Mesenchymal stem cell (in vitro differentiated cells and primary cell): ENCODE data around the gene JDP2.

ENCODE experiments used
- DNase-seq: peaks from one replicate; pipeline ENCODE4 v3.0.0-alpha.2; 2013
- H2AFZ ChIP-seq: one replicate; pipeline ENCODE4 v1.6.1; 2013; ENCODE audit warnings: low read depth, mild to moderate bottlenecking, control low read depth, inconsistent platforms, low read length, moderate library complexity
- H2AK5ac ChIP-seq: 2 replicates; pipeline ENCODE4 v1.6.1; 2013; ENCODE audit warnings: low read length, moderate library complexity, mild to moderate bottlenecking, inconsistent platforms; ENCODE audit not compliant: severe bottlenecking
- H2BK120ac ChIP-seq: one replicate; pipeline ENCODE4 v1.6.1; 2013; ENCODE audit warnings: low read depth, mild to moderate bottlenecking, inconsistent platforms, low read length, moderate library complexity
- H2BK12ac ChIP-seq, 2 experiments: one replicate each; pipeline ENCODE4 v1.6.1; 2013; ENCODE audit warnings: inconsistent platforms in 2 of 2, low read length in 2 of 2, mild to moderate bottlenecking in 2 of 2, moderate library complexity in 2 of 2, control low read depth in 1 of 2
- H2BK15ac ChIP-seq: one replicate; pipeline ENCODE4 v1.6.1; 2013; ENCODE audit warnings: mild to moderate bottlenecking, low read depth, inconsistent platforms; ENCODE audit not compliant: poor library complexity, severe bottlenecking
- H2BK5ac ChIP-seq: 2 replicates; pipeline ENCODE4 v1.6.1; 2013; ENCODE audit warnings: low read depth, mild to moderate bottlenecking, low read length, control low read depth, inconsistent platforms; ENCODE audit not compliant: poor library complexity, severe bottlenecking
- H3K14ac ChIP-seq, 2 experiments: one replicate each; pipeline ENCODE4 v1.6.1; 2013; ENCODE audit warnings: inconsistent platforms in 2 of 2, low read length in 2 of 2, control low read depth in 1 of 2, mild to moderate bottlenecking in 1 of 2, moderate library complexity in 1 of 2
- H3K18ac ChIP-seq, 2 experiments: one replicate each; pipeline ENCODE4 v1.6.1; 2013; ENCODE audit warnings: inconsistent platforms in 2 of 2, low read length in 2 of 2, control low read depth in 1 of 2, low read depth in 1 of 2, mild to moderate bottlenecking in 1 of 2
- H3K23ac ChIP-seq, 2 experiments: one replicate each; pipeline ENCODE4 v1.6.1; 2013; ENCODE audit warnings: inconsistent platforms in 2 of 2, low read length in 2 of 2, mild to moderate bottlenecking in 2 of 2, moderate library complexity in 2 of 2, control low read depth in 1 of 2
- H3K27ac ChIP-seq: 2 replicates; pipeline ENCODE4 v1.5.1; 2013; ENCODE audit warnings: mild to moderate bottlenecking, moderate library complexity, low read length, control low read depth, inconsistent platforms; ENCODE audit not compliant: poor library complexity, severe bottlenecking
- H3K27me3 ChIP-seq, 2 experiments: 2 replicates each; pipeline versions ENCODE4 v1.6.1 to v1.7.0; 2013; ENCODE audit warnings: low read length in 2 of 2, mild to moderate bottlenecking in 2 of 2, moderate library complexity in 2 of 2, control low read depth in 1 of 2, inconsistent platforms in 1 of 2; ENCODE audit not compliant: control insufficient read depth in 1 of 2, insufficient read depth in 1 of 2
- H3K36me3 ChIP-seq, 2 experiments: 2 replicates each; pipeline versions ENCODE4 v1.6.1 to v1.7.0; 2013; ENCODE audit warnings: low read length in 2 of 2, control low read depth in 1 of 2, inconsistent platforms in 1 of 2, low read depth in 1 of 2, mild to moderate bottlenecking in 1 of 2; ENCODE audit not compliant: insufficient read depth in 2 of 2, control insufficient read depth in 1 of 2
- H3K4ac ChIP-seq, 2 experiments: one replicate each; pipeline ENCODE4 v1.6.1; 2013; ENCODE audit warnings: inconsistent platforms in 2 of 2, low read length in 2 of 2, mild to moderate bottlenecking in 2 of 2, moderate library complexity in 2 of 2, control low read depth in 1 of 2, low read depth in 1 of 2
- H3K4me1 ChIP-seq: 2 replicates; pipeline ENCODE4 v1.6.1; 2013; ENCODE audit warnings: low read depth, low read length, control low read depth; ENCODE audit not compliant: control insufficient read depth, insufficient read depth
- H3K4me2 ChIP-seq: 2 replicates; pipeline ENCODE4 v1.6.1; 2013; ENCODE audit warnings: low read length, mild to moderate bottlenecking, inconsistent platforms; ENCODE audit not compliant: poor library complexity, severe bottlenecking
- H3K4me3 ChIP-seq, 2 experiments: 2 replicates each; pipeline versions ENCODE4 v1.5.1 to v1.7.0; 2013; ENCODE audit warnings: low read length in 2 of 2, mild to moderate bottlenecking in 2 of 2, control low read depth in 1 of 2, low read depth in 1 of 2; ENCODE audit not compliant: insufficient read depth in 1 of 2
- H3K79me1 ChIP-seq: replicated peaks from 2 replicates; pipeline ENCODE4 v1.6.1; 2013; ENCODE audit warnings: mild to moderate bottlenecking, control low read depth, low read length, inconsistent platforms; ENCODE audit not compliant: poor library complexity, severe bottlenecking
- H3K9ac ChIP-seq: 2 replicates; pipeline ENCODE4 v1.7.0; 2013; ENCODE audit warnings: mild to moderate bottlenecking, low read length, moderate library complexity
- H3K9me3 ChIP-seq: 2 replicates; pipeline ENCODE4 v1.7.0; 2013; ENCODE audit warnings: mild to moderate bottlenecking, low read length; ENCODE audit not compliant: control insufficient read depth
- H4K8ac ChIP-seq: one replicate; pipeline ENCODE4 v1.6.1; 2013; ENCODE audit warnings: inconsistent platforms, mild to moderate bottlenecking, low read length, moderate library complexity
- H4K91ac ChIP-seq: one replicate; pipeline ENCODE4 v1.6.1; 2013; ENCODE audit warnings: mild to moderate bottlenecking, low read length, inconsistent platforms
- WGBS: methylation state at CpG from one replicate; pipeline ENCODE4 v1.1.7; 2013; ENCODE audit warnings: mixed read lengths; 5-methylcytosine and 5-hydroxymethylcytosine counted together

JDP2 gene

DNA sequence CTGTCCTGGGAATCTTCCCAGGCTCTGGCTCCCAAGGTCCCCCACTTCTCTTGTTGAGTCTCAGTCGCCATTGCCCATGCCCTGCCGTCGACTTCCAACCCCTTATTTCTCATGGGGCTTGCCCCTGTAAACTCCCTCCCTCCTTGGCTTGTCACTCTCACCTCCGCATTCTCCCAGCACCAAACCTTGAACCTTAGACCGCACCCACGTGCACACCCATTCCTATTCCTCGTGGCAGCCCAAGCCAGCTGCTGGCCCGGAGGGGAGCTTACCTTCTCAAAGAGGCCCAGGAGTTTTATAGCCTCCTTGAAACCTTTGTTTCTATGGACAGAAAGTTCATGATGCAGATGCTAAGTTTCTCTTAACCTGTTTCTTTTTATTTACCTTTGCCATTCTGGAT lies 4.6 kb downstream of the JDP2 start:
- peaks cover 30% of the 10 kb centered on the region for H3K79me1 ChIP-seq
- no peak overlapping the region for H3K27ac ChIP-seq
- H3K18ac ChIP-seq, result no peak overlapping the region
- H3K4me2 ChIP-seq, result no peak overlapping the region
- no peak overlapping the region for H2AK5ac ChIP-seq
- H3K4ac ChIP-seq, result no peak overlapping the region
- peaks cover 14% of the 10 kb centered on the region for H3K4me1 ChIP-seq
- H4K8ac ChIP-seq, result no peak overlapping the region
- no peak overlapping the region for H2BK15ac ChIP-seq
- peaks cover 20 to 38% of the 10 kb centered on the region in 2 experiments for H3K36me3 ChIP-seq
- no peak overlapping the region for H2AFZ ChIP-seq
- no peak overlapping the region for H2BK12ac ChIP-seq
- no peak overlapping the region for H2BK120ac ChIP-seq
- H3K27me3 ChIP-seq, result no peaks in the 10 kb centered on the region
- no peak for DNase-seq
- H2BK5ac ChIP-seq, result no peak overlapping the region
- peak overlapping the region; percentile 32 for H3K9ac ChIP-seq
- 98% methylated on average over 8 of the region's 8 CpGs for WGBS
- no peaks in the 10 kb centered on the region for H3K9me3 ChIP-seq
- H3K4me3 ChIP-seq, result peak overlapping the region in 1 of 2 experiments; percentile 84
- no peak overlapping the region for H4K91ac ChIP-seq
- no peak overlapping the region for H3K23ac ChIP-seq
- H3K14ac ChIP-seq, result no peak overlapping the region

DNA sequence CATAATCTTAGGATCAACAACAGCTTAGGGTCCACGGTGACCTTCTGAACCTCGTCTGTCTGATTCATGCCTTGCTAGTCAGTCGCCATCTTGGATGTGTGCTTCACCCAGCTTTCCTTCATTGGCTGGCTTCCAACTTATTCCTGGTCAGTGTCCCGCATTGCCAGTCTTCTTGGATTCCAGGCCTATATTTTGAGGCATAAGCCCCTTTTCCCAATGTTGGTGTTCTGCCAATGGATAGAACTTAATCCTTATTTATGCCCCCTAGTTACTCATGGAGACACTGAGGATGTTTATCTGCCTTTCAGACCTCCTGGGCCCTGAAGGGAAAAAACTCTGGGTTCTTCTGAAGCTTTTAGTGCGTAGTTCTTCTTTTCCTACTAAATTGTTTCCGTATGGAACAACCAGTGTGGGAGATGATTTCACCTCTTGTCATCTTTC lies 5.8 kb downstream of the JDP2 start:
- Histone ChIP-seq H2AK5ac (no peak overlapping the region), H2AFZ (no peak overlapping the region), H3K4me2 (no peak overlapping the region), H3K4me3 (no peak overlapping the region), H3K4ac (no peak overlapping the region), H3K14ac (no peak overlapping the region), H4K91ac (no peak overlapping the region), H2BK5ac (no peak overlapping the region), H2BK120ac (no peak overlapping the region), H2BK15ac (no peak overlapping the region), H2BK12ac (no peak overlapping the region), H3K9me3 (no peaks in the 10 kb centered on the region), H3K23ac (no peak overlapping the region), H3K79me1 (peaks cover 36% of the 10 kb centered on the region), H3K36me3 (peaks cover 30 to 51% of the 10 kb centered on the region in 2 experiments), H3K27ac (no peak overlapping the region), H3K27me3 (no peaks in the 10 kb centered on the region), H3K9ac (peak overlapping the region; percentile 78), H3K18ac (peak overlapping the region in 1 of 2 experiments; percentile 59), H4K8ac (no peak overlapping the region), H3K4me1 (peaks cover 11% of the 10 kb centered on the region)
- peak; percentile 67 for DNase-seq
- 70% methylated on average over 6 of the region's 6 CpGs for WGBS

DNA sequence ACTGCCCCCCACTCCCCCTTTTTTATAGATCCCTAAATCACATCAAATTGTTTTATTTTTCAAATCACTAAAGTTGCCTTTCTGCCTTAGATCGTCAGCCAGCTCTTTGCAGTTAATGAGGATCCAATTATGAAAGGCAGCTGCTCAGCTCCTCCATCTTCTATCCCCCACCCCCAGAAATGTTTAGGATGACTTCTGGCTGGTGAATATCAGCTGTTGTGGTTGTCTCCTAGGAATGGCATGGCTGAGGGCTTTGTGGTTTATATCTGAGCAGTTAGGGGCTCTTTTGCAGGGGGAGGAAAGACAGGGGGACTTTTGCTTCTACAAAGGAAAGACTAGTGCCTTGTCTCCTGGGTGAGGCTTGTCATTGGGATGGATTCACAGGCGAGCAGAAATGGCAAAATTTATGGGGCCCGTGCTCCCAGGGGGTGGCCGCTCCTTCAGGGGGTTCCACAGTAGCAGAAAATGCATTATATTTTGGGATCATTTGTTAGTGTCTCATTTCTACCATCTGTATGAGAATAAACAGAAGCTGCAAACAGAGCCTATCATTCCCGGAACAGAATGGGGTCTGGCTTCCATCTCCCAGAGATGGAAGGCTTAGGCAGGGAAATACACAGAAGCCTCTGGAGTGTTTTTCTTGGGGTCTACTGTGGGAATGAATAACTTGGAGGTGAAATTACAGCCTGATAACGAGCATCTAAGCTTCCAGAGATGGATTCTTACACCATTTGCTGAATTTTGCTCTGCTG lies 6.5 kb downstream of the JDP2 start:
- H4K91ac ChIP-seq, result no peak overlapping the region
- H3K4me3 ChIP-seq, result no peak overlapping the region
- no peak overlapping the region for H3K23ac ChIP-seq
- H4K8ac ChIP-seq, result no peak overlapping the region
- H2AK5ac ChIP-seq, result no peak overlapping the region
- no peak overlapping the region for H2AFZ ChIP-seq
- no peak overlapping the region for H3K4me2 ChIP-seq
- no peak overlapping the region for H2BK15ac ChIP-seq
- H3K9ac ChIP-seq, result peak overlapping the region; percentile 78
- H2BK12ac ChIP-seq, result no peak overlapping the region
- H3K9me3 ChIP-seq, result no peaks in the 10 kb centered on the region
- H3K79me1 ChIP-seq, result peaks cover 36% of the 10 kb centered on the region
- H2BK5ac ChIP-seq, result no peak overlapping the region
- H2BK120ac ChIP-seq, result no peak overlapping the region
- no peak overlapping the region for H3K4ac ChIP-seq
- no peaks in the 10 kb centered on the region for H3K27me3 ChIP-seq
- H3K36me3 ChIP-seq, result peaks cover 37 to 56% of the 10 kb centered on the region in 2 experiments
- WGBS, result 28% methylated on average over 5 of the region's 6 CpGs
- peaks cover 6% of the 10 kb centered on the region for H3K4me1 ChIP-seq
- no peak overlapping the region for H3K27ac ChIP-seq
- H3K18ac ChIP-seq, result peak overlapping the region in 1 of 2 experiments; percentile 59
- DNase-seq, result peak; percentile 79
- no peak overlapping the region for H3K14ac ChIP-seq

DNA sequence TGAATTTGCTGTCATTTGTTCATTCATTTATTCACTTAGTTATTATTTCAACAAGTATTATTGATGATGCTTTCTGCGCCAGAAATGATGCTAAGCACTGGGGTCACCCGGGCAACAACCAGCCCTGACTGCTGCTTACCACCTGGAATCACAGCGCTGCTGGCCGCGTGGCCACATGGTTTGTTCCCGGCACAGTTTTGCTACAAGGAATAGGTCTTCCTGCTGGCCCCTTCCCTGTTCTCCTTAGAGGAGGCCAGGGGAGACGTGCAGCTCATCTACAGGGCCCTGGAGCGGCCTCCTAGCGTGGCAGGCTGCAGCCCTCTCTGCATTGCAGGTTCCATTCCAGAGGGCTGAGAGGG lies 7.0 kb downstream of the JDP2 start:
- H3K18ac ChIP-seq, result peak overlapping the region; percentile 64 to 88
- no peak overlapping the region for H3K14ac ChIP-seq
- no peaks in the 10 kb centered on the region for H3K27me3 ChIP-seq
- H2BK12ac ChIP-seq, result peak overlapping the region; percentile 29 to 59
- H4K8ac ChIP-seq, result no peak overlapping the region
- peaks cover 40 to 61% of the 10 kb centered on the region in 2 experiments for H3K36me3 ChIP-seq
- DNase-seq, result no peak
- peak overlapping the region; percentile 17 to 55 for H3K4ac ChIP-seq
- peak overlapping the region; percentile 78 for H3K9ac ChIP-seq
- H3K9me3 ChIP-seq, result no peaks in the 10 kb centered on the region
- WGBS, result 69% methylated on average over 9 of the region's 9 CpGs
- H2BK120ac ChIP-seq, result peak overlapping the region; percentile 22
- peaks cover 6% of the 10 kb centered on the region for H3K4me1 ChIP-seq
- no peak overlapping the region for H3K4me2 ChIP-seq
- no peak overlapping the region for H2BK5ac ChIP-seq
- H3K23ac ChIP-seq, result no peak overlapping the region
- no peak overlapping the region for H3K27ac ChIP-seq
- peak overlapping the region; percentile 84 for H4K91ac ChIP-seq
- H2BK15ac ChIP-seq, result no peak overlapping the region
- H2AK5ac ChIP-seq, result no peak overlapping the region
- H2AFZ ChIP-seq, result no peak overlapping the region
- H3K79me1 ChIP-seq, result peaks cover 34% of the 10 kb centered on the region
- H3K4me3 ChIP-seq, result no peak overlapping the region
